ENCODE data around the gene ADGRG7.

ADGRG7 gene

GRCh38 chr3:100586832-100587231, 22.6 kb upstream of the ADGRG7 start:
- no peak overlapping the region for H4K91ac ChIP-seq (ENCODE audit: low read depth, low read length, poor library complexity)
- H3K18ac ChIP-seq (ENCODE audit: low read length), result no peak overlapping the region
- H3K4me2 ChIP-seq (ENCODE audit: insufficient read depth, low read length, poor library complexity, severe bottlenecking), result no peak overlapping the region
- WGBS, 2 donors (ENCODE audit: extremely low coverage in 2 of 2, insufficient read length in 2 of 2, insufficient replicate concordance in 1 of 2), result no CpG with 5 or more reads among the region's 3 CpGs
- no peaks in the 10 kb centered on the region for H3K79me1 ChIP-seq (ENCODE audit: low read depth, low read length)
- H2BK15ac ChIP-seq (ENCODE audit: low read length), result no peak overlapping the region
- no peak overlapping the region for H3K23ac ChIP-seq (ENCODE audit: low read depth, low read length, poor library complexity)
- peaks cover 0 to 2% of the 10 kb centered on the region in 2 donors for H3K4me1 ChIP-seq (ENCODE audit: control insufficient read depth in 2 of 2, insufficient read depth in 1 of 2, low read depth in 1 of 2, low read length in 2 of 2)
- H3K9me3 ChIP-seq (replicated peaks in 1 of 2; ENCODE audit: control insufficient read depth in 2 of 2, insufficient read depth in 1 of 2, low read depth in 1 of 2, low read length in 2 of 2), result peaks cover 0 to 3% of the 10 kb centered on the region in 2 donors
- no peak overlapping the region for H2BK5ac ChIP-seq (ENCODE audit: low read length)
- H4K8ac ChIP-seq (ENCODE audit: low read depth, low read length), result no peak overlapping the region
- no peak overlapping the region for H2BK120ac ChIP-seq (ENCODE audit: low read depth, low read length)
- no peak overlapping the region for H3K9ac ChIP-seq (ENCODE audit: low read depth, low read length, poor library complexity)
- H3K4me3 ChIP-seq (ENCODE audit: low read length in 2 of 2), result no peak overlapping the region
- peaks cover 0 to 5% (median 0%) of the 10 kb centered on the region in 3 experiments for H3K27me3 ChIP-seq (ENCODE audit: control insufficient read depth in 3 of 3, insufficient read depth in 3 of 3, low read depth in 1 of 3, low read length in 3 of 3)
- no peaks in the 10 kb centered on the region for H3K36me3 ChIP-seq (replicated peaks in 1 of 2; ENCODE audit: control insufficient read depth in 2 of 2, insufficient read depth in 2 of 2, low read length in 2 of 2)
- no peak overlapping the region for H3K4ac ChIP-seq (ENCODE audit: low read length)
- DNase-seq (ENCODE audit: low spot score), result no peak
- no peak overlapping the region for H3K14ac ChIP-seq (ENCODE audit: low read length)
- H2AFZ ChIP-seq (ENCODE audit: low read length), result no peak overlapping the region
- H2AK5ac ChIP-seq (ENCODE audit: low read depth, low read length), result no peak overlapping the region
- H2BK12ac ChIP-seq (ENCODE audit: low read length), result no peak overlapping the region
- H3K27ac ChIP-seq (replicated peaks; ENCODE audit: low read length), result no peak overlapping the region

GRCh38 chr3:100588251-100588650, 21.1 kb upstream of the ADGRG7 start:
- no peak overlapping the region for H3K18ac ChIP-seq (ENCODE audit: low read length)
- no peaks in the 10 kb centered on the region for H3K36me3 ChIP-seq (replicated peaks in 1 of 2; ENCODE audit: control insufficient read depth in 2 of 2, insufficient read depth in 2 of 2, low read length in 2 of 2)
- no peak overlapping the region for H4K91ac ChIP-seq (ENCODE audit: low read depth, low read length, poor library complexity)
- DNase-seq (ENCODE audit: low spot score), result no peak
- H3K9me3 ChIP-seq (replicated peaks in 1 of 2; ENCODE audit: control insufficient read depth in 2 of 2, insufficient read depth in 1 of 2, low read depth in 1 of 2, low read length in 2 of 2), result peaks cover 0 to 3% of the 10 kb centered on the region in 2 donors
- H4K8ac ChIP-seq (ENCODE audit: low read depth, low read length), result no peak overlapping the region
- H3K27ac ChIP-seq (replicated peaks; ENCODE audit: low read length), result no peak overlapping the region
- peaks cover 0 to 5% (median 0%) of the 10 kb centered on the region in 3 experiments for H3K27me3 ChIP-seq (ENCODE audit: control insufficient read depth in 3 of 3, insufficient read depth in 3 of 3, low read depth in 1 of 3, low read length in 3 of 3)
- H3K79me1 ChIP-seq (ENCODE audit: low read depth, low read length), result no peaks in the 10 kb centered on the region
- no peak overlapping the region for H3K23ac ChIP-seq (ENCODE audit: low read depth, low read length, poor library complexity)
- no peak overlapping the region for H2BK15ac ChIP-seq (ENCODE audit: low read length)
- no peak overlapping the region for H3K4ac ChIP-seq (ENCODE audit: low read length)
- WGBS, 2 donors (ENCODE audit: extremely low coverage in 2 of 2, insufficient read length in 2 of 2, insufficient replicate concordance in 1 of 2), result no CpG with 5 or more reads among the region's 1 CpG
- H3K9ac ChIP-seq (ENCODE audit: low read depth, low read length, poor library complexity), result no peak overlapping the region
- H3K4me3 ChIP-seq (ENCODE audit: low read length in 2 of 2), result no peak overlapping the region
- H3K14ac ChIP-seq (ENCODE audit: low read length), result no peak overlapping the region
- no peak overlapping the region for H2BK120ac ChIP-seq (ENCODE audit: low read depth, low read length)
- peaks cover 0 to 2% of the 10 kb centered on the region in 2 donors for H3K4me1 ChIP-seq (ENCODE audit: control insufficient read depth in 2 of 2, insufficient read depth in 1 of 2, low read depth in 1 of 2, low read length in 2 of 2)
- no peak overlapping the region for H3K4me2 ChIP-seq (ENCODE audit: insufficient read depth, low read length, poor library complexity, severe bottlenecking)
- no peak overlapping the region for H2BK5ac ChIP-seq (ENCODE audit: low read length)
- no peak overlapping the region for H2BK12ac ChIP-seq (ENCODE audit: low read length)
- H2AFZ ChIP-seq (ENCODE audit: low read length), result no peak overlapping the region
- H2AK5ac ChIP-seq (ENCODE audit: low read depth, low read length), result no peak overlapping the region

DNA sequence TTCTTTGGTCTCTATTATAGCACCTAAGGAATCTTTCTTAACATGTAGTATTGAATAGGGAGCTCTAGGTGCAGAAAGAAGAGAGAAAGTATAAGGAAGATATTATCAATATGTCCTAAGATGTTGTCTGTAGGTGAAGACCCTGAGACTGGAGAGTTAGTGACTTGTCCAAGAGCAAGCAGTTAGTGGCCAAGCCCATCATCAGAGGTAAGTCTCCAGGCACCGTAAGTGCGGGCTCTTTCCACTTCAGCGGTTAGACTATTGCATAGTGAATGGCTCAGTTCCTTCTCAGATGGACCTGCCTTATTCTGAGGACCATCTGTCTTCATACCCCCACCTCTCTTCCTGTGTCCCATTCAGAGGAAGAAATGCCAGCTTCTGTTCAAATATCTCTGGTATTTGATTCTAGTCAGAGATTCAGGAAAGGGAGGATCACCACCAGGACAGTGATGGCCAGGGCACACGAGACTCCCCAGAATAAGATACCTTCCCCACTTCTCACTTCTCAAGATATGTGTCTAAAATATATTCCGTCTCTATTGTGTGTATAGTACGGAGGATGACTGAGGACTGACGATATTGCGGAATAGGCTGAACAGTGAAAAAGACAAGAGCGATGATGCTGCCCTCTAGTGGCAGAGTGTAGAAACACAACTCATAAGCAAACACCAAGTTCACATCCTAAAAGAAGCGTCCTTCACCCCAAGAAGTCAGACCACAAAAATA, 19.1 kb upstream of the ADGRG7 start:
- Histone ChIP-seq H3K4ac (ENCODE audit: low read length) (no peak overlapping the region), H3K27ac (replicated peaks; ENCODE audit: low read length) (no peak overlapping the region), H2BK120ac (ENCODE audit: low read depth, low read length) (no peak overlapping the region), H3K9ac (ENCODE audit: low read depth, low read length, poor library complexity) (no peak overlapping the region), H2AFZ (ENCODE audit: low read length) (peak overlapping the region; percentile 50), H3K14ac (ENCODE audit: low read length) (no peak overlapping the region), H2BK15ac (ENCODE audit: low read length) (no peak overlapping the region), H3K79me1 (ENCODE audit: low read depth, low read length) (no peaks in the 10 kb centered on the region), H2AK5ac (ENCODE audit: low read depth, low read length) (no peak overlapping the region), H2BK5ac (ENCODE audit: low read length) (no peak overlapping the region), H3K4me1 (ENCODE audit: control insufficient read depth in 2 of 2, insufficient read depth in 1 of 2, low read depth in 1 of 2, low read length in 2 of 2) (peaks cover 0 to 2% of the 10 kb centered on the region in 2 donors), H3K27me3 (ENCODE audit: control insufficient read depth in 3 of 3, insufficient read depth in 3 of 3, low read depth in 1 of 3, low read length in 3 of 3) (peaks cover 0 to 5% (median 0%) of the 10 kb centered on the region in 3 experiments), H3K18ac (ENCODE audit: low read length) (no peak overlapping the region), H3K4me2 (ENCODE audit: insufficient read depth, low read length, poor library complexity, severe bottlenecking) (peak overlapping the region; percentile 41), H3K36me3 (replicated peaks in 1 of 2; ENCODE audit: control insufficient read depth in 2 of 2, insufficient read depth in 2 of 2, low read length in 2 of 2) (no peaks in the 10 kb centered on the region), H3K9me3 (replicated peaks in 1 of 2; ENCODE audit: control insufficient read depth in 2 of 2, insufficient read depth in 1 of 2, low read depth in 1 of 2, low read length in 2 of 2) (peaks cover 0 to 2% of the 10 kb centered on the region in 2 donors), H3K4me3 (ENCODE audit: low read length in 2 of 2) (no peak overlapping the region), H4K8ac (ENCODE audit: low read depth, low read length) (no peak overlapping the region), H4K91ac (ENCODE audit: low read depth, low read length, poor library complexity) (no peak overlapping the region), H2BK12ac (ENCODE audit: low read length) (no peak overlapping the region), H3K23ac (ENCODE audit: low read depth, low read length, poor library complexity) (no peak overlapping the region)
- peak; percentile 75 for DNase-seq (ENCODE audit: low spot score)
- no CpG with 5 or more reads among the region's 10 CpGs for WGBS, 2 donors (ENCODE audit: extremely low coverage in 2 of 2, insufficient read length in 2 of 2, insufficient replicate concordance in 1 of 2)

GRCh38 chr3:100590840-100591147, 18.6 kb upstream of the ADGRG7 start:
- Histone ChIP-seq H2AK5ac (ENCODE audit: low read depth, low read length) (no peak overlapping the region), H2BK12ac (ENCODE audit: low read length) (no peak overlapping the region), H3K4me1 (ENCODE audit: control insufficient read depth in 2 of 2, insufficient read depth in 1 of 2, low read depth in 1 of 2, low read length in 2 of 2) (peaks cover 0 to 2% of the 10 kb centered on the region in 2 donors), H3K4me3 (ENCODE audit: low read length in 2 of 2) (no peak overlapping the region), H2AFZ (ENCODE audit: low read length) (no peak overlapping the region), H4K91ac (ENCODE audit: low read depth, low read length, poor library complexity) (no peak overlapping the region), H2BK5ac (ENCODE audit: low read length) (no peak overlapping the region), H3K4ac (ENCODE audit: low read length) (no peak overlapping the region), H3K14ac (ENCODE audit: low read length) (no peak overlapping the region), H3K9me3 (replicated peaks in 1 of 2; ENCODE audit: control insufficient read depth in 2 of 2, insufficient read depth in 1 of 2, low read depth in 1 of 2, low read length in 2 of 2) (peaks cover 0 to 2% of the 10 kb centered on the region in 2 donors), H3K9ac (ENCODE audit: low read depth, low read length, poor library complexity) (no peak overlapping the region), H3K79me1 (ENCODE audit: low read depth, low read length) (no peaks in the 10 kb centered on the region), H3K27me3 (ENCODE audit: control insufficient read depth in 3 of 3, insufficient read depth in 3 of 3, low read depth in 1 of 3, low read length in 3 of 3) (peaks cover 0 to 5% (median 0%) of the 10 kb centered on the region in 3 experiments), H2BK120ac (ENCODE audit: low read depth, low read length) (no peak overlapping the region), H3K18ac (ENCODE audit: low read length) (no peak overlapping the region), H4K8ac (ENCODE audit: low read depth, low read length) (no peak overlapping the region), H2BK15ac (ENCODE audit: low read length) (no peak overlapping the region), H3K36me3 (replicated peaks in 1 of 2; ENCODE audit: control insufficient read depth in 2 of 2, insufficient read depth in 2 of 2, low read length in 2 of 2) (no peaks in the 10 kb centered on the region), H3K27ac (replicated peaks; ENCODE audit: low read length) (no peak overlapping the region), H3K23ac (ENCODE audit: low read depth, low read length, poor library complexity) (no peak overlapping the region), H3K4me2 (ENCODE audit: insufficient read depth, low read length, poor library complexity, severe bottlenecking) (no peak overlapping the region)
- WGBS, 2 donors (ENCODE audit: extremely low coverage in 2 of 2, insufficient read length in 2 of 2, insufficient replicate concordance in 1 of 2), result no CpG with 5 or more reads among the region's 1 CpG
- no peak for DNase-seq (ENCODE audit: low spot score)
